GM19023 (cell line): ENCODE results near the gene ATP1B3.
"Not testable (repeated sequence)": the region's sequence is repeated elsewhere in the genome, so short reads cannot be mapped to it uniquely, and the experiment has no call there.

Experiments used
- ATAC-seq: cut with Tn5 transposase; IDR thresholded peaks from one replicate; pipeline ENCODE4 v1.9.1; 2021; ENCODE audit warnings: mild to moderate bottlenecking, moderate library complexity; ENCODE audit not compliant: unreplicated experiment

The ATP1B3 gene

GRCh38 chr3:141901914-141902313, 25.5 kb downstream of the ATP1B3 start:
- no peak for ATAC-seq

- no peak for ATAC-seq
Observed at GRCh38 chr3:141904203-141904602, 27.8 kb downstream of the ATP1B3 start.

- no peak for ATAC-seq
Observed at GRCh38 chr3:141905129-141905528, 28.7 kb downstream of the ATP1B3 start.

- ATAC-seq: no peak
Observed at GRCh38 chr3:141909408-141909807, 33.0 kb downstream of the ATP1B3 start.

GRCh38 chr3:141909986-141910385, 33.5 kb downstream of the ATP1B3 start:
- ATAC-seq: not testable (repeated sequence)

- no peak for ATAC-seq
Observed at GRCh38 chr3:141913150-141913811, 36.8 kb downstream of the ATP1B3 start.

- ATAC-seq: no peak
Observed at GRCh38 chr3:141914311-141914710, 37.9 kb downstream of the ATP1B3 start.

GRCh38 chr3:141915016-141915415, 38.6 kb downstream of the ATP1B3 start:
- ATAC-seq: no peak

- ATAC-seq: no peak
Observed at GRCh38 chr3:141915766-141916165, 39.3 kb downstream of the ATP1B3 start.

GRCh38 chr3:141920701-141921100, 44.3 kb downstream of the ATP1B3 start:
- no peak for ATAC-seq

- no peak for ATAC-seq
Observed at GRCh38 chr3:141921316-141921715, 44.9 kb downstream of the ATP1B3 start.

GRCh38 chr3:141925677-141926076, 49.2 kb downstream of the ATP1B3 start:
- ATAC-seq: not testable (repeated sequence)

GRCh38 chr3:141926929-141927328, 50.5 kb downstream of the ATP1B3 start:
- no peak for ATAC-seq

GRCh38 chr3:141928631-141929270, 52.3 kb downstream of the ATP1B3 start:
- no peak for ATAC-seq

GRCh38 chr3:141929341-141929995, 53.0 kb downstream of the ATP1B3 start:
- no peak for ATAC-seq

GRCh38 chr3:141930801-141931200, 54.4 kb downstream of the ATP1B3 start:
- ATAC-seq: no peak

GRCh38 chr3:141933421-141934300, 57.2 kb downstream of the ATP1B3 start:
- no peak for ATAC-seq

GRCh38 chr3:141934354-141934753, 57.9 kb downstream of the ATP1B3 start:
- ATAC-seq: no peak

GRCh38 chr3:141938011-141938500, 61.6 kb downstream of the ATP1B3 start:
- no peak for ATAC-seq

- ATAC-seq: no peak
Observed at GRCh38 chr3:141939759-141940158, 63.3 kb downstream of the ATP1B3 start.

GRCh38 chr3:141940194-141940776, 63.8 kb downstream of the ATP1B3 start:
- no peak for ATAC-seq
